HG03439 (cell line): Measurements from ENCODE around the gene TNIK.
"Not testable (repeated sequence)": the region's sequence is repeated elsewhere in the genome, so short reads cannot be mapped to it uniquely, and the experiment has no call there.

Experiments used
- ATAC-seq: cut with Tn5 transposase; IDR thresholded peaks from one replicate; pipeline ENCODE4 v1.9.1; 2021; ENCODE audit warnings: mild to moderate bottlenecking, moderate library complexity; ENCODE audit not compliant: unreplicated experiment

TNIK gene

DNA sequence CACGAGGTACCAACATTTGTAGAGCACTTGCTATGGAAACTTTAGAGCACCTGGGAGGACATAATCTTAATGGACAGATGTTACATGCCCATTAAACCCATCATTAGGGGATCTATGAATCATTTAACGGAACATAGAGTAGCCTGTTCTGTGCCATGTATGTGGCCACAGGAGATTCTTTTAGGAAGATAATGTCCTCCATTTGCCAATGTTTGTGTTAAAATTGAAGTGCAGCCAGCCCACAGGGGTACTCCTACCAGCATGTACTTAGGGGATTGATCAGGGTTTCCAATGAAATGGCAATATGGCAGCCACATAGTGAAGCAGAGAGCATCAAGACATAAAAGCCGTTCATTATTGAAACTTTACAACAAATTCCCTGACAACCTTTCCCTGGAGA, 70.7 kb downstream of the TNIK start:
- ATAC-seq, result no peak

DNA sequence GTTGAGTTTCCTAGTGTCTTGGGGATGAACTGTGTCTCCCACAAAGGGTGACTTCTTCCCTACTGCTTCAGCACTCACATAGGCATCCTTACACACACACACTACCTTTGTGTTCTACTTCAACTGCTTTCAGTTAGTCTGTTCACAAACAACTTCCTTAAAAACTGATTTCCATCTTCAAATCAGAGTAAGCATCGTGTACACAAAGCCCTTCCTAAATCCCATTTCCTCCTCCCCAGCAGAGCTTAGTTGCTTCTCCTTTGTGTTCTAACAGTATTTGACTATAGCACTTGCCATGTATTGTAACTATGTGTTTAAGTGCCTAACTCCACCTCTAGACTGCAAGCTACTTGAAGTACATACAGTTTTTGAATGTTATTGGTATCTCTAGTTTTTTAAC, 71.7 kb downstream of the TNIK start:
- ATAC-seq, result no peak

DNA sequence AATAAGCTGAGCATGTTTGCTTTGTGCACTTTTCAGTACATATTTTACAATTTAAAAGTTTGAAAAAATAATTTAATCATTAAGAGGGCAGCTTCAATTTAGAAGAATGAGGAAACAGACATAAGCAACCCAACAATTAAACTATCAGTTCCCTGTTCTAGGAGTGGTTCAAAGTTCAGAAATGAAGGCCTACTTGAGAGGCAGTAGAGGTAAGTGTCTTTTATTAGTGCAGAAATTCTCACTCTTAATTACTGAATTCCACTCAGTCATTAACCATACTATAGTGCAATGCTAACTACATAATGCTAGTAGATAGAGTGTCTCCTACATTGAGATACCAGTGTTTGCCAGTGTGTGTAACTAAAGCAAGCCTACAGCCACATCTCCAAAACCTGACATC, 73.1 kb downstream of the TNIK start:
- no peak for ATAC-seq

DNA sequence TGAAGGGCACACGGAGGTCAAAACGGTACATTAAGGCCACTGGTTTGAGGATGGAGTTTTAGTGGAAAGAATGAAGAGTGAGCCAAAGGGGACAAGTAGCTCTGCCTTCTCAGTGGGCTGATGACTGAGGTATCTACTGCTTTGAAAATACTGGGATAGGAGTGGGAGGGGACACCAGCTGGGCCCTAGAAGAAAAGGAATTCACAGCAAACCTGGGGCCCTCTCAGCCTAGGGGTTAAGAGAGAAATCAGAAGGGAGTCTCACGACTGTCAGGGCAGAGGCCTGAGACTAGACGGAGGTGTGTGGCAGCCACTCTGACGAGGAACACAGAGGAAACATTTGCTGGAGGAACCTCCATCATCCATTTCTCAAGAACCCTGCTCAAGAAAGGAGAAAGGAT, 75.1 kb downstream of the TNIK start:
- ATAC-seq, result no peak

DNA sequence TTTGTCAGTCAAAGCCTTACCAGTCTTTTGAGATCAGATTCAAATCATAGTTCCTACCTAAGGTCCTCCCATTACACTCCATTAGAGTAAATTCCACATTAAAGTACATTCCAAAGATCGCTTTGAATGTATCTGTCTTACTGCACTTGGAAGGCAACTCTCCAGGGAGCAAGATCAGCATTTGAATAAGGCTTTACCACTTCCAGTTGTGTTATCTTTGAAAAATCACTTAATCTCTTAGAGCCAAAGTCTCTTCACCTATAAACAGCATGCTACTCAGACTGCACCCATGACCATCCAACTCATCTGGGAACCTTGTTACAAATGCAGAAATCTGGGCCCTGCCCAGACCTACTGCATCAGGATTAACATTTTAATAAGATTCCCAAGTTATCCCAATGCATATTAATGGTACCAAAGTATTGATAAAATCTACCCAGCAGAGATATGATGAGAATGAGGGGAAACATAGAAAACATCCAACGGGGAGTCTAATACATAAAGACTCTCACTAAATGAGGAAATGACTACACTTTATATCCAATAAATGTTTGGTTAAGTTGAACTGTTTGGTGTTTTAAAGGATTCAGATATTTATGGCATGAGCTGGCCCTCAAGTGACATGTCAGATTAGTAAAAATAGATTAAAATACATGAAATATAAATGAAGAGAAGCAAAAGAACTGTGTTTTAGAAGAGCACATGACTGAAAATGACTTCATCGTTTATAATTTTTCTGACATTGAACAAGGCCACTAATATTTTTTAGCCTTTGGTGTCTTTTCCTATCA, 75.9 kb downstream of the TNIK start:
- no peak for ATAC-seq

DNA sequence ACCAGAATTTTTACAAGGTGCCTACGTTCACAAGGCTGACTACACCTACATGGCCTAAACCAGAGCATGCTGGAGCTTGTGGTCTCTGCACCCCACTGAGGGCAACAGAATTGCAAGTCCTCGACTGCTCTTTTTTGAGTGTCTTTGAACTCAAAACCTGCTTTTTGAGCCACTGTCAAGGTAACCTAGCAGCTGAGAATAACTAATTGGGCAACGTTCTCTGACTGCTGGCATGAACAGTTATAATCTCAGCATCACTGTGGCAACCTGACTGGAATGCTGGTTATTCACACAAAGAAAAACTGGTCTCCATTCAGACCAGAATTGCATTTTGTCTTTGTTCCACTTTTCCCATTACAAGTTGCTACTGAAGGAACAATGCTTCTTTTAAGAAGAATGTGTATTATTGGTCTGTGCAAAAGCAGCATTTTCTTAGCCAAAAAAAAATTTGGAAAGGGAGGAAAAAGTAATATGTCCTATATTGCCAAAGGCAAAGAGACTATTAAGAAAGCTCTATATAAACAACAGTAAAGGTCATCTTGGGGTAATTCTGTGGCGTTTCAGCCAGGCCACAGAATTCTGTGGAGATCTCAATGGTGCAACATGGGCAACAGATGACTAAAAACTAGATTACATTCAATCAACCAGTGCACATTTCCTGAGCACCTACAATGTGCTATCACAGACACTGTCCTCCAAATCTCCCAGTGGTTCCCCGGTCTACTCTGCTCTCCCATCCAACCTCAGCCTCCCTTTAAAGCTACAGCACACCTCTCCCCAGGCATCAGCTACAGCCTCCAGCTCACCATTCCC, 76.8 kb downstream of the TNIK start:
- no peak for ATAC-seq

DNA sequence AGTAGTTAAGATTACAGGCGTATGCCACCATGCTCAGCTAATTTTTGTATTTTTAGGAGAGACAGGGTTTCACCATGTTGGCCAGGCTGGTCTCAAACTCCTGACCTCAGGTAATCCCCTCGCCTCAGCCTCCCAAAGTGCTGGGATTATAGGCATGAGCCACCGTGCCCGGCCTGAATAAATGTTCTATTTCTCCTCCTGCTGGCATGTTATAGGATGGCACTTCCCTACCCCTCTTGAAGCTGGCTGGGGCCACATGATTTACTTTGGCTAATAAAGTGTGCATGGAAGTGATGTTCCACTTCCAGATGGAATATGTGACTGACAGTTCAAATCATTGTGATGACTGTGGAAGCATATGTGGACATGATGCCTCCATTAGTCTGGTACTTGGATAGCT, 77.9 kb downstream of the TNIK start:
- not testable (repeated sequence) for ATAC-seq

DNA sequence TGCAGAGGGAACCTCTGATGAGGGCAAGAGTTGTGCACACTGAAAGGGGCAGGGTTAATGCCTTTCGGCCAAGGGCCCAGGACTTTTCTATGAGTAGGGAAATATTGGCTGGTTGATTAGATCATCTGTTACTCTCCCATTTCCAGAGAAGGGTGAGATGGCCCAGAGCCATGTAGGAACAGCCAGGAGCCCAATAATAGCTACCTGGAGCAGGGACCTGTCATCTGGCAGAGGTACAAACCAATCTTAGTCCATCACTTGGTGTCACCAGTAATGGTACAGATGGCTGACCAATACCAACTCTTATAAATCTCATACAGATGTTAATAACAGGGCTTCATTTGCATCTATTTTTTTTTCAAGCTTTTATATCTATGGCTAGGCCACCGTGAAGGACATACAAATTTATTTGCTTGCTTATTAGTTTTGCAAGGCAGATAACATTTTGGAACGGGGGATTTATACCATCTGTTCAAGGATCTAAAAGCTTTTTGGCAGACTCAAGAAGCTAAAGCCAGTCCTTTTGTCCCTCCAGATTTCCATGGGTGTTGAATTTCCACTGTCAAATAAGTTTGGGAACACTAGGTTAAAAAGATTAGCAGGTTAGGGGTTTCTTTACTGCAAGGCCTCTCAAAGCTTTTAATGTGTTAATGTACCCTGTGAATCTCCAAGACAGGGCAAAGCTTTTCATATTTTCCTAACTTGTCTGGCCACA, 79.3 kb downstream of the TNIK start:
- no peak for ATAC-seq

DNA sequence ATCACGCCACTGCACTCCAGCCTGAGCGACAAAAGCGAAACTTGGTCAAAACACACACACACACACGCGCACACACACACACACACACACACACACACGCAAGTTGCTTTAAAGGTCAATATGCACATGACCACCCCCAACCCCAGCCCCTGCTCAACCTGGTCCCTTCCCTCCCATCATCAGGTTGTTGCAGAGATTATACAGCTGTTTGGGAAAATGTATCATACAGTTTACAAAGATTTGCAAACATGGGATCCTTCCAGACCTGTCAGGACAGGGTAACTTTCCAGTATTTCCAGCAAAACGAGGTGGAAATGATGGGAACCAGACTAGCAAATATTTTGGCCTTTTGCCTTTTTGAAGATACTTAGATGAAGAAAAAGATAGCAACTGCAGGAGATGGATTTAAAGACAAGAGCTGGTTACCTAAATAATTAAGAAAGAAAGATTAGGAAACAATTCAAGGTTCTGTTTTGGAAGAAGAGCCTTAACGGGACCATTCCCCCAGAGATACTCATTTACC, 80.2 kb downstream of the TNIK start:
- ATAC-seq, result no peak

DNA sequence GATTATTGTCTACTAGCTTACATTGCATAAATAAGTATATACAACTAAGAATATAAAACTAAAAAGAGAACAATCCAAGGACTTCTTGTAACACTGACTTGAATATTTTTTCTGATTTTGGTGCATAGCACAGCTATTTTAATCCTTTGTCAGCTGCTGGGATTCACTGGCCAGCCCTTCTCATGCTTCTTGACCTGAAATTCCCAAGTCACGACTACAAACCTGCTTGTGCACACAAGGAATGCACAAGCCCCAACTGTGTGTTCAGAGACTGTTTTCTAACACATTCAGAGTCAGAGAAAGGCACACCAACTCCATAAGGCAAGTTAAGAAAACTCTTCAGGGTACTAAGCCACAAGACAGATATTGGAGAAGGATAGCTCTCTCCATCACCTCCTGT, 80.9 kb downstream of the TNIK start:
- ATAC-seq, result no peak

DNA sequence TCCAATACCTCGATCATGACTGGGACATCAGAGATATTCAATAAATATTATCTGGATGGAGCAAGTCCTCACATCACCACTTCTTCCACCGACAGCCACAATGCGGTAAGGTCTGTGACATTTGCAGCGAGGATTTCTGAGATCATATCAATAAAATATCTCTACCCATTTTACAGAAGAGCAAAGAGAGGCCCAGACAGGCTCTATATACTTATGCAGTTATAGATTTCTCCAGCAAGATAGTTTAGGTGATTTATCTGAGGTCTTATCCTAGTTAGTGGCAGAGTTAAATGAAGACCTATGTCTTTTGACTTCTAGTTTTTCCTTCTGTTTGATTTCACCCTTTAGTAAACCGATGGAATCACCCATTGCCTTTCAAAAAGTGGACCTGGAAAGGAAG, 81.6 kb downstream of the TNIK start:
- no peak for ATAC-seq

DNA sequence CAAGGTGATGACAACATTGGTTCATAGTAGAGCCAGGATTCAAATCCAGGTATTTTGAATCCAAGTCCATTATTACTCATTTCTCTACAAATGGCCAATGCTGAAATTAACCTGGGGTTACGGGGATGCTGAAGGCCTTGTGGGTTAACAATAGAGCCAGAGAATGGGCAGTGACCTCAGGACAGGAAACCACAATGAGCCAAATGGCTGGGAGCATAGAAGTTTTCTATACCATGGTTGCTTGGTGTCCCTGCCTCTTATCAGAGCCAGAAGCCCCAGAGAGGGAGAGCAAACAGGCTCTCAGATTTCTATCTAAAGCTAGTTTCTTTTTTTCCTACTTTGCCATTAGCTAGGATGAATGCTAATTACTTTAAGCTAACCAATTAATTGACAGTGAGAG, 82.3 kb downstream of the TNIK start:
- ATAC-seq, result no peak

DNA sequence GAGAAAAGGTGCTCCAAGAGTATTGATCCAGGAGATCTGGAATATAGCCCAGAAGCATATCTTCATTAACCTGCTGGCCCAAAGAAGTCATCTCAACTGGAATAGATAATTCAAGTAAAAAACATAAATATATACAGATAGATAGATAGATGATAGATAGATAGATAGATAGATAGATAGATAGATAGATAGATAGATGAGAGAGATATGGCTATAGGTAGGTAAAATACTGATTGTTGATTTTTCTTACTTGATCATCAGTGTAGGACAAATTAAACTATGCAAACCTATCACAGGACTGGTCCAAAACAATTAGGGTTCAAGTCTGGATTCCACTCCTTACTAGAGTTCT, 83.6 kb downstream of the TNIK start:
- no peak for ATAC-seq

DNA sequence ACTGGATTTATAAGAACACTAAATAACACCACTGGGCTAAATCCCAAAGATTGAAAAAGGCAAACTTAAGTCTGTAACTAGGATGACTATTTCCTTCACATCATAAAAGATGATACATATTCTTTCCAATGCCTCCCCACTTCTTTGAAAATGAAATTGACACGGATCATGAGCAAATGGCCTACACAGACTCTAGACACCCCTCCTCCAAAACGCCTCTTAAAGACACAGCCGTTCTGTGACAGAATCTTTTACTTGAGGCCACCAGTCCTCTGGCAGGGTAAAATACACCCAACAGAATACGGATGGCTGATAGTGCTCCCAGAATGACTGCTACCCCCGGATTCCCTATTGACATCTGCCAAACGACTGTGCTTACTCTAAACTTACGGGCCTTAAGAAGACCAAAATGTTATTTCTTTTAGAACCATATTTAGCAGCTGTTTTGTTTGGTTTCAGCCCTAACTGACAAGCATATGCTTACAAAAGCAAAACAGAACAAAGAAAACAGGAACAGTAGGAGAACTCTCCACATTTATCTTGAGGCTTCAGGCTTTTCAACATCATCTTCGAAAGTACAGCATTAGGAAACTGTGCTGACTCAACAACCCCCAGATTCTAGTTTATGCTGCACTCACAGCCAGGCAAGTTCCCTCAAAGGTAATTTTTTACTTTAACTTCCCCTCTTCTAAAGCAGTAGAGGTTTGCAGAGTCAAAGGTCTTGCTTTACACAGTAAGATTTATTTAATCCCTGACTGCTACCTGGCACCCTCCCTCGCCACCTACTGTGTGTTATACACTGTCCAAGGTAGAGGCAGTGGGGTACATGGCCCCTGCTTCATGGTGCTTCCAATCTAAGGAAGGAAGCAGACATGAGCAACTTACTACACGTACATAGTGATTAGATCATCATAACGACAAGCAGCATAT, 84.3 kb downstream of the TNIK start:
- ATAC-seq, result no peak

DNA sequence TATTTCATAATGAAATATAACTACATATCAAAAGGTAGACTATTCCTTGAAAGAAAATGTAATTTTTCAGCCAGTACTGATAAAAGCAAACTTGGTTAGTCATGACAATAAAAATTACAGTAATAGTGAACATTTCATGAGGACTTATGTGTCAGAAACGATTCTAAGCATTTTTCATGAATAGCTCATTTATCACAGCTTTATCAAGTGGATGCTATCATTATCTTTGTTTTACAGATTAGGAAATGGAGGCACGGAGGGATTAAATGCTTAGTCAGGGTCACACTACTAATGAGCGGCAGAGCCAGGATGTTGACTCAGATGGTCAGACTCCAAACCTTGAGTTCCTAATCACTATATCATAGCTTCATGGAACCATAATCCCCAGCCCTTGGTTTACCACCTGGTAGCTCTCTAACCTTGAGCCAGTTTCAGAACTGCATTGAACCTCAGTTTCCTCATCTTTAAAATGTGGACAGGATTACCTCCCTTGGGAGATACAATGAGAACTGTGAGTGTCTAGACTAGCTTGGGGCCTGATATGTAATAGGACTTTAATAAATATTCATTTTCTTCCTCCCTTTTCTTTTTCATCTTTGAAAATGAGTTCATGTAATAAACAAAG, 85.4 kb downstream of the TNIK start:
- ATAC-seq, result no peak

DNA sequence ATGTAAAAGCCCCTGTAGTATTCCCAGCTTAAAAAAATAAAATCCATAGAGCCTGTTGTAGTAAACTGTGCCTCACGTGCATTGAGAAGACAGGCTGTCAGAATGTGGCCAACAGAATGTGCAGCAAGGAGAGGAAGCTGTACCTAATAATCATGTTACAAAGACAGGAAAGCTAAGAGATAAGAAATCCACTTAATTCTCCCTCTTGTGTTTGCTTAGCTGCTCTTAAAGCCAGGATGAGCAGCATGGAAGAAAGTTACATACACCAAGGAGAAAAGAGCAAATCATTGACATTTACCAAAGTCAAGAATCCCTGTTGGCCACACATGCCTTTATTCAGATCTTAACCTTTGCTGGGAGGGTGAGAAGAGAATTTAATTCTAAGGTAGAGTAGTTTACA, 85.9 kb downstream of the TNIK start:
- ATAC-seq, result no peak

DNA sequence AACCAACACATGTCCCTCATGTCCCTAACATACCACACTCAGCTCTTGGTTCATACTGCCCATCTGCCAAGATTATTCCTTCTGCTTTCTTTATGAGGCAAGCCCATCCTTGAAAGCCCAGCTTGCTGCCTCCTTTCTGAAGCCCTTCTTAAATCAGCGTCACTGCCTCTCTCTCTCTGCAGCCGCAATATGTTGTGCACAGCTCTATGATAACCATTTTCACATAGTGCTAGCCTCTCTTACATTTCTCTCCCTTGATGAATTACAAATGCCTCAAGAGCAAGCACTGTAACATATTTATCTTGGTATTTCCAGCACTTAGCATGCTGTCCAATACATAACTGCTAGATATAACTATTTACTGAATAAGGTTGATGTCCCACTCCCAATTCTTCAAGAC, 86.5 kb downstream of the TNIK start:
- ATAC-seq, result no peak

DNA sequence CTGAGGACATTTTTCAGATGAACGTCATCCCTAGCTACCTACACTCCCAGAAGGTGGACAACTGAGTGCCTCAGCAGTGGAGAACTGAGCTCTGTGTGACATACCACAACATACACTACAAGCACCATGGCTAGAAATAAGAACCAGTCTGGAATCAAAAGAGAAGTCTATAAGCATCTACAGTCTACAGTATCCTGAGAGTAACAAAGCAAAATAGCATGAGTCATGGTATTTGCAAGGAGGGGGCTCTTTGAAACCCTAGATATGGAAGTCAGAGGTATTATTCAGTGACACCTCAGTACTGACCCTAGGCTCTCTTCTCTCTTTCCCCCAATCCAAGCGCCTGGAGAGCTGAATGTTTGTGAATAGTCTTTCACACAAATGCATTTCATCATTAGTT, 87.5 kb downstream of the TNIK start:
- no peak for ATAC-seq

DNA sequence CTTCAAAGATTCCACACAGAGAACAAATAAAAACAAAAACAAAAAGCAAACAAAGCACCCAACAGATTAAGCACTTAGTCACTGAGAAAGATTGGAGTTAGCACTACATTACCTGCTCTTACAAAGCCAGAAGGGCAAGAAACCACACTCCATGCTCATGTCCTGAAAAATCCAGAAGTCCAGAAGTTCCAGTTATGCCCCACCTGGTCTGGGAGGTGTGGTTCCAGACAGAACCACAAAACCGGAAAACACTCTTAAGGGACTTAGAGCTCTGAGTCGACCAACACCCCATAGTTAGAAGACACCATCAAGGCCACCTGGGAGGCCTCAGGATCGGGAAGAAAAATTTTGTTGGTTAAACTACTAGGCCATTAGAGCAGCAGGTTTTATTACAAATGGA, 88.9 kb downstream of the TNIK start:
- no peak for ATAC-seq

DNA sequence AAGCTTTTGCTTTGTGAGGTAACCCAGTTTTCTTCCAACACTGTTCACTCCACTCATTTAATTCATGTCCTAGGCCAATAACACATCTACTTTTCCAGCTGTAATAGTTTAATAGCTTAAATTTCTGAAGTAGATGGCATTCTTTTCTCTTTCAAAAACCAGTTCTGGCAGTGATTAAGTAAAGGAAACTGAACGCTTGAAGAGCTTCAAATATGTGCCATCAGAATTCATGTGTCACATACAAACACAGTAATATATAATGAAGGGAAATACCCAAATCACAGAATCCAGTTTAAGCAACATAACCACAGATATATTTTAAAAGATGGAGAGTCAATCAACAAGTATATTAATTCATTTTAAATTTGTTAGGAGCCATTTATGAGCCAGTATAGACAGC, 91.0 kb downstream of the TNIK start:
- no peak for ATAC-seq
